Spleen (tissue), 7 donors: Measurements from ENCODE around the gene SETD1B.

Experiments used
- POLR2A ChIP-seq, 3 donors: fragments of 450-650 bp; IDR thresholded peaks; one replicate each; pipeline ENCODE4 v1.5.1; 2017; ENCODE audit warnings: antibody characterized with exemption in 3 of 3, mild to moderate bottlenecking in 1 of 3
- POLR2AphosphoS5 ChIP-seq, 3 donors: sonication (generic); formaldehyde crosslinking; IDR thresholded peaks; one replicate each; pipeline ENCODE4 v1.5.1; 2017; ENCODE audit warnings: antibody characterized with exemption in 3 of 3
- TF ChIP-seq, protein P1 (sequence below), 11 experiments: fragments of 200-600 bp in 7 of 11; fragments of 450-650 bp in 4 of 11; sonication (generic) in 4 of 11; IDR thresholded peaks in 8 of 11; conservative IDR thresholded peaks in 3 of 11; 1 replicate in 7 of 11; 2 replicates in 4 of 11; pipeline versions ENCODE4 v1.4.0 to v1.8.0; 2016 to 2021; ENCODE audit warnings: antibody characterized with exemption in 11 of 11, inconsistent platforms in 4 of 11, mild to moderate bottlenecking in 1 of 11
- donor health status: DM: no; HTN: no; CAD: no; lungs with moderate emphysema.
- donor health status: DM: no; HTN: no; CAD: no.
- donor health status: DM: no; HTN: no; CAD: no.

GRCh38 chr12:121754836-121755235 lies 49.0 kb upstream of the SETD1B start:
- TF ChIP-seq, protein P1, sequence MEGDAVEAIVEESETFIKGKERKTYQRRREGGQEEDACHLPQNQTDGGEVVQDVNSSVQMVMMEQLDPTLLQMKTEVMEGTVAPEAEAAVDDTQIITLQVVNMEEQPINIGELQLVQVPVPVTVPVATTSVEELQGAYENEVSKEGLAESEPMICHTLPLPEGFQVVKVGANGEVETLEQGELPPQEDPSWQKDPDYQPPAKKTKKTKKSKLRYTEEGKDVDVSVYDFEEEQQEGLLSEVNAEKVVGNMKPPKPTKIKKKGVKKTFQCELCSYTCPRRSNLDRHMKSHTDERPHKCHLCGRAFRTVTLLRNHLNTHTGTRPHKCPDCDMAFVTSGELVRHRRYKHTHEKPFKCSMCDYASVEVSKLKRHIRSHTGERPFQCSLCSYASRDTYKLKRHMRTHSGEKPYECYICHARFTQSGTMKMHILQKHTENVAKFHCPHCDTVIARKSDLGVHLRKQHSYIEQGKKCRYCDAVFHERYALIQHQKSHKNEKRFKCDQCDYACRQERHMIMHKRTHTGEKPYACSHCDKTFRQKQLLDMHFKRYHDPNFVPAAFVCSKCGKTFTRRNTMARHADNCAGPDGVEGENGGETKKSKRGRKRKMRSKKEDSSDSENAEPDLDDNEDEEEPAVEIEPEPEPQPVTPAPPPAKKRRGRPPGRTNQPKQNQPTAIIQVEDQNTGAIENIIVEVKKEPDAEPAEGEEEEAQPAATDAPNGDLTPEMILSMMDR (IDR thresholded peaks at IDR 0.05 in 8 of 11, conservative IDR thresholded peaks at IDR 0.05 in 3 of 11) = no peak
- no peak for TF ChIP-seq POLR2A (IDR thresholded peaks at IDR 0.05)
- no peak for TF ChIP-seq POLR2AphosphoS5 (IDR thresholded peaks at IDR 0.05)
